GM18508 (cell line): ENCODE data around the gene CYP24A1.

Experiments used
- ATAC-seq: cut with Tn5 transposase; IDR thresholded peaks from one replicate; pipeline ENCODE4 v1.9.1; 2021; ENCODE audit warnings: moderate number of reproducible peaks; ENCODE audit not compliant: insufficient read depth, unreplicated experiment

The CYP24A1 gene

DNA sequence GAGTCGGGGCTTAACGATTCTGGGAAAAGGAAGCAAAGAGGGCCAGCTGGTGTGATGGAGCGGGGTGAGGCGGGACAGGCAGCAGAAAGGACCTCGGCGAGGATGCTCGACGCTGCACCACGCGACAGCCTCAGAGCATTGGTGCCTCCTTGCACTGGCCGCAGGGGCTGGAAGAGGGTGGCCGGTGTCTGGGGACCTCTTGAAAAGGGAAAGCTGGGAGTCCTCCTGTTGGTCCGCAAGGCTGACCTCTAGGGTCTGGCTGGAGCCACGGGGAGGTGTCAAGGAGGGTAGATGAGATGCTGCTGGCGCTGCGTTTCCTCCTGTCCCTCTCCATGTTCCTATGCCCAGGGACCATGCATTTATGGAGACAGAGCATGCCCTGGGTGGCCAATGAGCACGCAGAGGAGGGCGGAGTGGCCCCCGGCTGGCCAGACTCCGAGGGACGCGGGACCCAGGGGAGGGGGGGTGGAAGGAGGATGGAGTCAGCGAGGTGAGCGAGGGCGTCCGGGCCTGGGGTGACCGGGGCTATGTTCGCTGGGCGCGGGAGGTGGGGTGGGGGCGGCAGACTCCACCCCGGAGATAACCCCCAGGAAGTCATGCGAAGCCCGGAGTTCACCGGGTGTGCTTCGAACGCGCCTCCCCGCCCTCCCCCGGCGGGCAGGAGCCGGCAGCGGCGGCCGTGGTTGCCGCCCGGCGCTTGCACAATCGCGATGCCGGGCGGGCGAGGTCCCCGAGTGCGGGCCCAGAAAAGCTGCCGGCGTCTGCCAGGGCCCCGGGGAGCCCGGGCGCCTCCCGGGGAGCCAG, at the start of gene CYP24A1:
CYP24A1 (minus strand) TSS at position 334 of the 804 bp plus-strand sequence. CDS start 407 bp downstream, outside the sequence.
- no peak for ATAC-seq

DNA sequence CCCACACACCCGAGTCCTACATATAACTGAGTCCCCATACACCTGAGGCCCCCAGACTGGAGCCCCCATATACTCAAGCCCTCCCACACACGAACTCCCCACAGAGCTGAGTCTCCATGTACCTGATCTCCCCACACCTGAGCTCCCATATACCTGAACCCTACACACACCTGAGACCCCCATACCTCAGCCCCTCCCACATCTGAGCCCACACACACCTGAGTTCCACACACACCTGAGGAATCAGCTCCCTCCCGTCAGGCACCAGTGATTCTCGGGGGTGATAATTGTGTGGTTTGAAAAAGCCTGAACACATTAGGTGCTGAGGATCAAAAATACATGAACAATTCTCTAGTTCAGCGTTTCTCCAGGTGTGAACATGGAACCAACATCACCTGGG, 49.5 kb upstream of the CYP24A1 start:
- ATAC-seq, result no peak

DNA sequence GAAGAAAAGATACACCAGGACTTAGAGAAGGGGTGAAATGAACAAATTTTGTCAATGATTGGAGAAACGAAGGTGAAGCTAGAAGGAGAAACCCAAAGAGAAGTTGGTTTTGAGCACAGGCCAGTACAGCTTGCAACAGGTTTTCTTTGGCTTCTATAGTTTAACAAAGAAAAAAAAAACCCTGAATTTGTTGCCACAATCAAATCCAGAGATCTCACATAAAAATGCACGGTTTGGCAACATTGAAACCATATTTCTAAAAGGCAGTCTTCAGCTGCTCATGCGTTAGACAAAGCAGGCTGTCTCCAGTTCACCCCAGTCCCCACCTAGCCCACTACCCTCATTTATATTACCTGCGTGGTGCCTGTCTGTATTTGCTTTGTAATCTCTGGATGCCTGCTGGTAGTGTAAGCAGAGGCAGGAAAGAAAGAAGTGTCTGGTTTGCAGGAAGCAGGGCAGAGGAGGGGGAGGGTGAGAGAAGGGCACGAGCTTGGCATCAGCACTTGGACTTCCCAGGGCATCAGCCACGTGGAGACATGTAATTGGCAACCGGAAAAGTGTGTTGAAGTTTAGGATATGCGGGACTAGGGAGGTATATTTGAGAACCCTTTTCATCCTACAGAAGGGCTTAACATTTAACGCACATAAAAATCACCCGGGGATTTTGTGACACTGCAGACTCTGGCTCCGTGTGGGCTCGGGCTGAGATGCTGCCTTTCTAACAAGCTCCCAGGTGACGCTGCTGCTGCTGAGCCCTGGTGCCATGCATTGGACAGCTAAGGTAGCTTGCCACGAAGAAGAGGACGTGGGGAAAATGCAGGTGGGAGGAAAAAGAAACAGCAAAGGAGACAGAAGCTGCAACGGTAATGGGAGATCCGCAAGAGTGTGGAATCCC, 48.5 kb upstream of the CYP24A1 start:
- no peak for ATAC-seq

DNA sequence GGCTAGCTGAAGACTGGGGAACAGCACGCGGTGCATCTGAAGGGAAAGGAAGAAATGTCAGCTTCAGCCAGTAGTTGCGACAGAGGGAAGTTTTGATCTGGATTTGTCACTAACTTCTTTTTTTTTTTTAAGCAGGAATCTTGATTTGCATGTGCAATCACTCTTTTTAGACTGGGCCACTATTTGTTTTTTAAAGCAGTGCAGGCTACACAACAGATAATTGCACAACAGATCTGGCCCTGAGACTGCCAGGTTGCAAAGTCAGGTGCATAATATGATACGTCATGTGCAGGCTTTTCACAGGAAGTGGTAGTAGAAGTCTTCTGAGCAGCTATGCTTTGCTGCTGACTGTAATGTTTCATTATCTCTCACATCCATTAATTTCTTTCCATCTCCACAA, 47.6 kb upstream of the CYP24A1 start:
- ATAC-seq, result no peak

DNA sequence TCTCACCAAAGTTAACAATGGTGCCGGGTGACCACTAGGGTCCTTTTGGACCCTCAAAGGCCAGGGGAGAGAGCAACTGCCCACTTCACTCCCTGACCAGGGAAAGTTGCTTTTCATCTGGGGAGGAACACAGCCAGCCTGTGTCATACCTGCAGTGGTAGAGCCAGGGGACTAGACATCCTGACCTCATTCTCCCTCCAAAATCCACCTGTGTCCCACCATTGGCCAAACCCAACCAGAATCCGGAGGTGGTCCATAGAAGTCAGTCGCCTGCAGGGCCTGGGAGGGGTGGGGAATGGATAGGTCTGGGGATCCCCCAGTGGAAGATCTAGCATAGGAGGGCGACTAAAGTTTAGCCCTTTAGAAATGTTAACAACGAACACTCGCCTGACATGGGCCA, 46.9 kb upstream of the CYP24A1 start:
- no peak for ATAC-seq

DNA sequence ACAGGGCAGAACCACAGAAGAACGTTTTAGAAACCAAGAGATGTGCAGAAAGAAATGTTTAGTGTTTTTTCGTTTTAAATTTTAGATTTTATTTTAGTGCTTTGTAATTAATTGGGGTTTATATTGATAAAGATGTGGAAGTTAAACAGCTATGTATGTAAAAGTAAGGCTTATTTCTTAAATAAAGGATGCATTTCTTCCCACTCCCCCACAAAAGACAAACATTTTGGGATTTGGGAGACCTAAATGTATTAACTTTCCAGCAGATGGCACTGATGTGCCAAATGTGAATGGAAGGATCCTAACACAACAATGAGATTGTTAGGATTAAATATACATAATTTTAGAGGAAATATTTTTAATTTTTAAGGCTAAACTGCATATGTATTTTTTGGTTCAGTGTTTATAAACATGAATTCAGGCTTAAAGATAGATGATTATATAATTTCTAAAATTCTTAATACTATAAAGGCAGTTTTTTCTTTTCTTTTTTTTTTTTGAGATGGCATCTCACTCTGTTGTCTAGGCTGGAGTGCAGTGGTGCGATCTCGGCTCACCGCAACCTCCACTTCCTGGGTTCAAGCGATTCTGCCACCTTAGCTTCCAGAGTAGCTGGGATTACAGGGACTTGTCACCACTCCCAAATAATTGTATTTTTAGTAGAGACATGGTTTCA, 46.1 kb upstream of the CYP24A1 start:
- ATAC-seq, result no peak

DNA sequence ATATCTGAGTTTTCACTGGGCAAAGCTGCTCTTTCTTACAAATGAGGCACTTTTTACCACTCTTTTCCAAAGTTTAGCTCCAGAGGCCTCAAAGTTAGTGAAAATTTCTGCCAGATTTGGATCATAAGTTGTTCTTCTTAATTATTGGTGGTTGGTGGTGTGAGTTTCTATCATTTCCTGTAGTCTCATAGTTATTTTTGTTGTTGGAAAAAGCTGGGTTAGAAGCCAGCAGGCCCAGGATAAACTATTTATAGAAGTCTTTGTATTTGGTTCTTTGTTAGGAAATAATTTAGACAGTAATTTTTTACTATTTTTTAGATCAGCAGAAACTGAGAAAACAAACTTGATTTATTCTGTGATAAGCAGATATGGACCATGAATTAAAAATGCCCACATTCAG, 44.7 kb upstream of the CYP24A1 start:
- ATAC-seq, result no peak

DNA sequence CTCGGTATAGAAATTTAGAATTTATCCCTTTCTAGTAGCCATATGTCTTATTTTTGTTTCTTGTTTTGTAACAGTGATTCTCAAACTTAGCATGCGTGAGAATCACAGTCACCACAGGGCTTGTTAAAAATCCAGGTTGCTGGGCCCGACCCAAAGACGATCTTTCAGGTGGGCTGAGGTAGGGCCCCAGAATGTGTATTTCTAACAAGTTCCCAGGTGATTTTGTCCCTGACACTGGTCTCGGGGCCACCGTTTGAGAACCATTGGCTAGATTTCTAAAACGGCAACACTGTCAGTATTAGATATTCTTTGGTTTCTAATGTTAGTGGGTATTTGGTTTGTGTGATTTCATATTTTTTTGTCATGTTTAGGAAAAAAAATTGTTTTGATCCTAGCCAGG, 44.0 kb upstream of the CYP24A1 start:
- ATAC-seq, result no peak

DNA sequence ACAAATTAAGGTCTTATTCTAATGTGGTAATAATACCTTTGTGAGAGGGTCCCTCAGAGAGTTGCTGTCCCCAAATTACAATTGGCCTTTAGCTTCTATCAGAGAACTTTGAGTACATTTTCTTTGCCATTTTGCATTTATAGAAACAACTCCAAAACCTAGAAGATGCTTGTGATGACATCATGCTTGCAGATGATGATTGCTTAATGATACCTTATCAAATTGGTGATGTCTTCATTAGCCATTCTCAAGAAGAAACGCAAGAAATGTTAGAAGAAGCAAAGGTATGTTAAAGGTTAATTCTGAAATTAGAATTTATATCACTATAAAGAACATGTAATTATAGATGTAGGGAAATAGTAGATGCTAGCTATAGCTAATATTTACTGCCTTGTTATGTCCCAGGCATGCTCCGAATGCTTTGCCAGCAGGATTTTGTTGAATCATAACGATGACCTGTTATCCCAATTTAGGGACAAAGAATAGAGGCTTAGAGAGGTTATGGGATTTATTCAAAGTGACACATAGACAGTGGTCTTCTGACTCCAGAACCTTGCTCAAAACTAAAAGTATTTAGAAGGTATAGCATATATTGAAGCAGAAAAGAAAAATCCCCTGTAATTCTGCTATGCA, 41.5 kb upstream of the CYP24A1 start:
- ATAC-seq, result no peak

DNA sequence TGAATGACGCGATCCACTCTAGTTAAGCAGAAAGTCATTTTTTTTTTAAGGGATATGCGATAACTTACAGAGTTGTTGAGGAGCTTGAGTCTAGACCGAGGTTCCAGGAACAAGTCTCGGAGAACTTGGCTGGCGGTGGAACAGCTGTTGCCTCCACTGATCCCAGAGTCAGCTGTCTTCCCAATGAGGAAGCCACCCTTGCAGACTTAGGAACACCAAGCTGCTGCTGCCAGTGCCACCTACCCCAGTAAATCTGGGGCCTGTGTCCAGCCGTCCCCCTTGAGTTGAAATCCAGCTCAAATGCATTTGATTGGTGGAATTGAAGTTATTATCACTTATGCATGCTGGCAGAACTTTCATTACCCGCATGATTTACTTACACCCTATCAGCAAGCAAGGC, 40.8 kb upstream of the CYP24A1 start:
- no peak for ATAC-seq

DNA sequence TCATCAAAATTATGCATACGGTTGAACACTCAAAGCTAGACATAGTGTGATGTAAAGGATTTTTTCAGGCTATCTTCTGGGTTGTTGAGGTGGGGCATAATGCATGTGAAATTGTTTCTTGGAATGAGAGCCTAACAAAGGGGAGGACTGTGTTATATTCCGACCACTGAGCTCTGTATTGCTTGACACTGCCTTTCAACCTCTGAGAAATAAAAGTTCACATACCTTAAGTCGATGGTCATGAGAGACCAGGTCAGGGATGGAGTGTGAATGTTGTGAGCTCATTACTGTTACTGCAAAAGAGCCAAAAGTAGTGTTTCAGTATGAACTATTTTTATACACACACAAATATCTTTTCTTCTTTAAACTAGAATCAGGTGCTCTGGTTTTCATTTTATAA, 39.1 kb upstream of the CYP24A1 start:
- ATAC-seq, result no peak

DNA sequence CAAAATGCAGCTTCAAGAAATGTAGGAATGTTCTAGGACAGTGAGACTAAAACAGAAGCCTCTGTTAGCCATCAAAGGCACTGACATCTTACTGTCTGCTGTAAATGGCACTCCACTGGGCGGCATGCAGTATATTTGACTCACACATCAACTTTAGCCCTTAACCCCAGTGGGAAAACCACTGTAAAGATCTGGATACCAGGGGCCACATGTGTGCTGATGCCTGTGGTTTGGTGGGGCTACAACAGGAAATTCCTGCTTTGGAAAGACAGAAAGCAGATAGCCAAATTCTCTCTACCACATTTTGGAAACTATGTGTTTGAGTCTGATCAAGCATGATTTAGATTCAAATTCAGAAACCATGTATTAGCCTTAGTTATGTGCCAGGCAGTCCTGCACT, 38.4 kb upstream of the CYP24A1 start:
- ATAC-seq, result no peak

DNA sequence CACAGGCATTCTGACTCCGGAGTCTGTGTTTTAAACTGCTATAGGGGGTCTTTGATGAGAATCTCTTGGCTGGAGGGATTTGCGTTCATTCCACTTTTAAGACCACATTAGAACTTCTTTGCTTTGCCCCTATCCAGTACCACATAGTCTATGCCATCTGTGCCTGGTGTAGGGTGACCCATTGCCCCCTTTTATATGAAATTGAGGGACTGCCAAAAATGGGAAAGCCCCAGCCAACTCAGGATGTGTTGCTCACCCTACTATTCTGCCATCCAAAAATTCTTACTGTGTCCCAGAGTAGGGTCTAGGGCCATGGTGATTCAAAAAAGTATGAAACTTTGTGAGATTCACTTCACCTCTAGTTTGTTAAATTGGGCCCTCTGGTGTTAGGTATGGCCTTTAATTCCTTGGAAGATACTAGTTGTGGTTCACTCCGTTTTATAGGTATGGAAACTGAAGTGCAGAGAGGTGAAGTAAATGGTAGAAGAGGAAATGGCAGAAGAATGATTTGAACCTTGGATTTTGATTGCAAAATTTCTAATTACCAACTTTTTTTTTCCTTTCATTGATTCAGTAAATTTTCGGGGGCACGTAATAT, 35.5 kb upstream of the CYP24A1 start:
- ATAC-seq, result no peak

DNA sequence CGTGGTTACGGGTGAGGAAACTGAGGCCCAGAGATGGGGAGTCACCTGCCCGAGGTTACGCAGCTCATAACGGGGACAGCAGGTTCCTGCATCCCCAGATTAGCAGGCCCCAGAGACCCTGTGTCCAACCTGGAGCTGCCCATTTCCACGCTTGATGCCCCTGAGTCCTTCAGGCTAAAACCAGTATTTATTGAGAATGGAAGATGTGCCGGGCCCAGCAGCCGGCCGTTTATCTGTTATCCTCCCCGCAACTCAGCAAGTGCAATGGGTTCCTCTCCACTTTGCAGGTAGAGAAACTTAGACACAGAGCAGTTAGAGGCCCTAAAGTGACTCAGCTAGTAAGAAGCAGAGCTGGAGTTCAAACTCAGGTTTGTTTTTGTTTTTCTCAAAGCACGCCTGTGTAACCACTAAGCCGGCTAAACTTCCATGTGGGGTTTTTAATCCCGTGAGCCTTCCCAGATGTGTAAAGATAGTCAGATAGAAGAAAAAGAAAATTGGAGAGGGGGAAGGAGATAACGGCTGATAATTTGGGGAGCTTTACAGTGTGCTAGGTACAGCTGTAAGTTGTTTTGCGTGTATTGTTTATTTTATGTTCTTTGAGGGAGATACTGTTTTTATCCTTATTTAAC, 34.9 kb upstream of the CYP24A1 start:
- ATAC-seq, result peak; percentile 3

DNA sequence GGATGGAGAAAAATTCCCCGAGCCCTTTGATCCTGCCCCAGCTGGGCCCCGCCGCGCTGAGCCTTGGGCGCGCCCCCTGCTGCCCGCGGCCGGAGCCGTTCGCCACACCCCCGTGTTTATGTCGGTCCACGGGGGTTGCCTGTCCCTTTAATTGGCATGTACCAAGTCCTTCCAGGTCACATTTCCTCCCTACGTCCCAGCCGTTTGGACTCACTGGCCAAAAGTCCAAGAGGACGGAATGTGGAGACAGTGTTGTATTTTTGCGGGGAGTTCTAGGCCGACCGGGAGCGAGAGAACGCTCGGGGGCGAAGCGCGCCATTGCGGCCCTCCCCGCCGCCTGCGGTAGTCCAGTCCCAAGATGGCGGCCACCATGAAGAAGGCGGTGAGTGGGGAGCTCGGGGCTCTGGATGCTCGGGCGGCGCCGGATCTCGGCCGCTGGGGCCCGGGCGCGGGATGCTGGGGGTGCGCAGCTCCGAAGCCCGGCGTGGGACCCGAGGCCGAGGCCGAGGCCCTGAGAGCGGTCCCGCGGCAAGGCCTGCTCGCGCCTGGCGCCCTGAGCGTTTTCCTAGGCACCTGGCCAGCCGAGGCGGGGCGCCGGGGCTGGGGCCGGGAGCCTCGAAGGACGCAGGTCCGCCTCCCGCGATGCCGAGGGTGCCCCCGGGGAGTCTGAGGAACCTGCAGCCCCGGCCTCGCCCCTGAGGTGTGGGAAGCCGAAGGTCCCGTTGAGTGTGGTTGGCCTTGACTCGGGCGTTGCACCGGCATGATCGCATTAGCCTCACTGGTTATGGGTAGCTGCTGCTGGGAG, 34.2 kb upstream of the CYP24A1 start, which contains the start of gene PFDN4:
PFDN4 (plus strand) TSS at position 345 of the 805 bp plus-strand sequence; CDS start at position 359, 14 bp downstream.
- peak; percentile 78 for ATAC-seq

DNA sequence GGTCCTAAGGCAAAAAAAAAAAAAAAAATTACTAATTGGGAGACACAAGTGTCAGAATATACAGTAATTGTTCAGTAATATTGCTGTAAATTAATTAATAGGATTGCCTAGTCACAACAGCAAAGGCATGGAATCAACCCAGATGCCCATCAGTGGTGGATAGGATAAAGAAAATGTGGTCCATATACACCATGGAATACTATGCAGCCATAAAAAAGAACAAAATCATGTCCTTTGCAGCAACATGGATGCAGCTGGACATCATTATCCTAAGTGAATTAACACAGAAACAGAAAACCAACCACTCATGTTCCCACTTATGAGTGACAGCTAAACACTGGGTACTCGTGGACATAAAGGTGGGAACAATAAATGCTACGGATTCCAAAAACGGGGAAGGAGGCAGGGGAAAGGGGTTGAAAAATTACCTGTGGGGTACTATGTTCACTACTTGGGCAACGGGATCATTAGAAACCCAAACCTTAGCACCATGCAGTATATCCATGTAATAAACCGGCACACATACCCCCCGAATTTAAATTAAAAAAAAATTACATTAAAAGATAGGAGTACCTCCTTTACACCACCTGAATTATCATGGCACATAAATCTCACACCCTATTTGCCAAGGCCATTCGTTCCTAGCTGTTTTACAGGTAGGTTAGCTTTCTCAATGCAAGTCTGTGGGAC, 33.4 kb upstream of the CYP24A1 start:
- ATAC-seq, result no peak

DNA sequence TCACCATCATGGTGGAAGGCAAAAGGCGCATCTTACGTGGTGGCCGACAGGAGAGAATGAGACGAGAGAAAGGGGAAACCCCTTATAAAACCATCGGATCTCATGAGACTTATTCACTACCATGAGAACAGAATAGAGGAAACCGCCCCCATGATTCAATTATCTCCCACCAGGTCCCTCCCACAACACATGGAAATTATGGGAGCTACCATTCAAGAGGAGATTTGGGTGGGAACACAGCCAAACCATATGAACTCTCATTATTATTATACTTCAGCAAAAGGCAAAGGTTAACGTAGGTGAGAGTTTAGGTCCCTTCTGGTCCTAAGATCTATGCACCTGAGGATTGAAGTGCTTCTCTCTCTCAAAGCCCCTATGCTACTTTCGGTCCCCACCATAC, 31.7 kb upstream of the CYP24A1 start:
- ATAC-seq, result no peak

DNA sequence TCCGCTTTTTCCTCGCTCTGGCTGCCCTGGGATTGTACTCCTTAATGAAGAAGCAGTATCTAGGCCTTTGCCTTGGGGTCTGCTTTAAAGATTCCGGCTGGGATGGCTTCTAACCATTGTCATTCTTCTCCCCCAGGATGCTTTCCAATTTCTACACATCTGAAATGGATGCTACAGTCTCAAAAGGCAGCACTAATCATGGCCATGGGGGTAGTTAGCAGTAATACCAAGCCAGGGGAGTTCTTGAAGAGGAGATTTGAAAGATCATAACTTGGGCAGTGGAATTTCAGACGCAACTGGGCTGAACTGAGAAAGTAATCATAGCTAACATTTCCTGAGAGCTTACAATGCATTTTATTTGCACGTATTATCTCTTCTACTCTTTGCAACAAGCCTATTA, 30.7 kb upstream of the CYP24A1 start:
- ATAC-seq, result no peak
